A673 (cell line): ENCODE measurements around the gene C9orf50.

Experiments
- CTCF ChIP-seq: fragments of 300-800, 200-600 bp; sonication (generic); conservative IDR thresholded peaks from 2 replicates; pipeline ENCODE4 v1.5.1; 2017; ENCODE audit warnings: low read depth, mild to moderate bottlenecking, antibody characterized with exemption, low read length, moderate library complexity, mixed read lengths
- EZH2 ChIP-seq: fragments of 200-600 bp; sonication (generic); IDR thresholded peaks from 2 replicates; pipeline ENCODE4 v1.6.1; 2017; ENCODE audit warnings: borderline replicate concordance, low read depth, mild to moderate bottlenecking, mixed read lengths, antibody characterized with exemption, low read length; ENCODE audit not compliant: poor library complexity, severe bottlenecking

- TF ChIP-seq CTCF (no peak), EZH2 (no peak)
Observed at GRCh38 chr9:129640871-129641749, 20.2 kb upstream of the C9orf50 start.
